SU-DHL-6 (cell line): Measurements from ENCODE around the gene THSD7B.

Source experiments
- H2AFZ ChIP-seq: fragments of 200-600 bp; sonication (generic); 2 replicates; pipeline ENCODE4 v1.6.1; 2014; ENCODE audit warnings: low read depth, mild to moderate bottlenecking, moderate library complexity, mixed read lengths, antibody characterized with exemption, low read length; ENCODE audit not compliant: severe bottlenecking
- H3F3A ChIP-seq: fragments of 200-600 bp; shearing (Covaris generic); 2 replicates; pipeline ENCODE4 v1.6.0; 2016; ENCODE audit warnings: antibody characterized with exemption, mild to moderate bottlenecking; ENCODE audit not compliant: insufficient read depth
- H3K27ac ChIP-seq: fragments of 200-600 bp; sonication (generic); 2 replicates; pipeline ENCODE4 v1.5.1; 2016; ENCODE audit warnings: low read depth, mild to moderate bottlenecking, low read length, moderate library complexity, mixed read lengths
- H3K27me3 ChIP-seq: fragments of 200-600 bp; sonication (generic), shearing (Covaris generic); 2 replicates; pipeline ENCODE4 v1.6.0; 2014; ENCODE audit warnings: mild to moderate bottlenecking, low read length
- H3K36me3 ChIP-seq: fragments of 200-600 bp; sonication (generic); 2 replicates; pipeline ENCODE4 v1.6.1; 2014; ENCODE audit warnings: mild to moderate bottlenecking, low read length, mixed read lengths
- H3K4me2 ChIP-seq: fragments of 300-600, 200-600 bp; shearing (Covaris generic), sonication (generic); 2 replicates; pipeline ENCODE4 v1.6.0; 2014; ENCODE audit warnings: low read length, low read depth, mild to moderate bottlenecking; ENCODE audit not compliant: poor library complexity, severe bottlenecking
- H3K4me3 ChIP-seq: fragments of 200-600 bp; sonication (generic); 2 replicates; pipeline ENCODE4 v1.5.1; 2014; ENCODE audit warnings: antibody characterized with exemption, low read length, mild to moderate bottlenecking, mixed read lengths; ENCODE audit not compliant: insufficient read depth, poor library complexity, severe bottlenecking
- H3K79me2 ChIP-seq: fragments of 200-600 bp; sonication (generic); 2 replicates; pipeline ENCODE4 v1.6.1; 2014; ENCODE audit warnings: mild to moderate bottlenecking, low read length, moderate library complexity; ENCODE audit not compliant: insufficient read depth
- H3K9ac ChIP-seq: fragments of 200-600 bp; sonication (generic); 2 replicates; pipeline ENCODE4 v1.7.0; 2014; ENCODE audit warnings: mild to moderate bottlenecking, low read length
- H3K9me2 ChIP-seq: fragments of 200-600 bp; sonication (generic); replicated peaks from 2 replicates; pipeline ENCODE4 v1.6.1; 2014; ENCODE audit warnings: low read length; ENCODE audit not compliant: insufficient read depth
- H3K9me3 ChIP-seq: fragments of 200-600 bp; sonication (generic); 2 replicates; pipeline ENCODE4 v1.6.1; 2014; ENCODE audit warnings: low read length, mixed read lengths; ENCODE audit not compliant: insufficient read depth
- H4K20me1 ChIP-seq: fragments of 200-600 bp; sonication (generic); 2 replicates; pipeline ENCODE4 v1.6.1; 2014; ENCODE audit warnings: low read depth, mild to moderate bottlenecking, antibody characterized with exemption, low read length, moderate library complexity, mixed read lengths
- EZH2phosphoT487 ChIP-seq: fragments of 200-600 bp; sonication (generic), shearing (Covaris generic); conservative IDR thresholded peaks from 2 replicates; pipeline ENCODE4 v1.6.1; 2018; ENCODE audit warnings: mild to moderate bottlenecking, antibody characterized with exemption, low read length, moderate library complexity, mixed read lengths
- TF ChIP-seq, protein P1 (sequence below): fragments of 200-600 bp; sonication (generic); IDR thresholded peaks from one replicate; pipeline ENCODE4 v1.5.1; 2017; ENCODE audit warnings: antibody characterized with exemption, mild to moderate bottlenecking, low read length, moderate library complexity; ENCODE audit not compliant: insufficient read depth, poor library complexity, severe bottlenecking

The THSD7B gene

DNA sequence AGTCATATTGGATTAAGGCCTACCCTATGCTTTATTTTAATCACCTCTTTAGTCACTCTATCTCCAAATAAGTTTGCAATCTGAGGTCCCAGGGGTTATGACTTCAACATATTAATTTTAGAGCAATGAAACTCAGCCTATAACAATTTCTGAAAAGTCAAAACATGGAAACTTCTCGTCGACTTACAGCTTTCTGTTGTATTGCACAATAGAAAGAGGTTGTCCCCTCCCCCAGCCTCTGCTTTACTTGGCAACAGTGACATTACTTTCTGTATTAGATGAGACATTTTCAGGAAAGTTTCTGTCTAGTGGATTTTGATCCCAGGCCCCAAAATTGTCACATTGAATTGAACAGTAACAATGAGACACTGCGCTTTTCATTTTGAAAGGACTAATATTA is 326.4 kb downstream of the THSD7B start:
- H3K27ac ChIP-seq = no peak overlapping the region
- H3K4me2 ChIP-seq = no peak overlapping the region
- H2AFZ ChIP-seq = no peak overlapping the region
- H3K4me3 ChIP-seq = no peak overlapping the region
- no peak overlapping the region for H3K9ac ChIP-seq
- H3K9me3 ChIP-seq = no peaks in the 10 kb centered on the region
- H3K36me3 ChIP-seq = no peaks in the 10 kb centered on the region
- H3F3A ChIP-seq = no peaks in the 10 kb centered on the region
- no peaks in the 10 kb centered on the region for H4K20me1 ChIP-seq
- H3K79me2 ChIP-seq = no peaks in the 10 kb centered on the region
- no peak for TF ChIP-seq EZH2phosphoT487
- TF ChIP-seq, protein P1, sequence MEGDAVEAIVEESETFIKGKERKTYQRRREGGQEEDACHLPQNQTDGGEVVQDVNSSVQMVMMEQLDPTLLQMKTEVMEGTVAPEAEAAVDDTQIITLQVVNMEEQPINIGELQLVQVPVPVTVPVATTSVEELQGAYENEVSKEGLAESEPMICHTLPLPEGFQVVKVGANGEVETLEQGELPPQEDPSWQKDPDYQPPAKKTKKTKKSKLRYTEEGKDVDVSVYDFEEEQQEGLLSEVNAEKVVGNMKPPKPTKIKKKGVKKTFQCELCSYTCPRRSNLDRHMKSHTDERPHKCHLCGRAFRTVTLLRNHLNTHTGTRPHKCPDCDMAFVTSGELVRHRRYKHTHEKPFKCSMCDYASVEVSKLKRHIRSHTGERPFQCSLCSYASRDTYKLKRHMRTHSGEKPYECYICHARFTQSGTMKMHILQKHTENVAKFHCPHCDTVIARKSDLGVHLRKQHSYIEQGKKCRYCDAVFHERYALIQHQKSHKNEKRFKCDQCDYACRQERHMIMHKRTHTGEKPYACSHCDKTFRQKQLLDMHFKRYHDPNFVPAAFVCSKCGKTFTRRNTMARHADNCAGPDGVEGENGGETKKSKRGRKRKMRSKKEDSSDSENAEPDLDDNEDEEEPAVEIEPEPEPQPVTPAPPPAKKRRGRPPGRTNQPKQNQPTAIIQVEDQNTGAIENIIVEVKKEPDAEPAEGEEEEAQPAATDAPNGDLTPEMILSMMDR = no peak
- H3K9me2 ChIP-seq = no peaks in the 10 kb centered on the region
- H3K27me3 ChIP-seq = no peaks in the 10 kb centered on the region

DNA sequence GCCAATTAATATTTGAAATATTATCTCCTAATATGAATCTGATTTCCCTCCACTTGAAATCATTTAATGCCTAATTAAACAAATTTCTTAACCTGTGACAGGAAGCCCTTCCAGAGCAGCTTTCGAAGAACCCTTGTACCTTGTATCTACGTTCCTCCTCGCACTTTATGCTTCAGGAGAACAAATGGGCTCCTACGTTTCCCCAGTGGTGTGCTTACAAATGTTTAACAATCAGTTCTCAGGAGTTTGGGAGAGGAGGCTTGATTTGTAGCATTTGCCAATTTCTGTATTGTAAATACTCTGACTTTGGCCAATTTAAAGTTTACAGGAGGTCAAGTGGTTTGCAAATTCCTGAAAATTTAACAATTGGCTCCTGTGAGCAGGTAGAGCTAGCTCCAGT is 327.8 kb downstream of the THSD7B start:
- TF ChIP-seq, protein P1 = no peak
- TF ChIP-seq EZH2phosphoT487 = no peak
- no peak overlapping the region for H3K9ac ChIP-seq
- no peaks in the 10 kb centered on the region for H3K9me2 ChIP-seq
- no peak overlapping the region for H3K27ac ChIP-seq
- H3K79me2 ChIP-seq = no peaks in the 10 kb centered on the region
- H2AFZ ChIP-seq = no peak overlapping the region
- no peak overlapping the region for H3K4me2 ChIP-seq
- no peaks in the 10 kb centered on the region for H3F3A ChIP-seq
- H3K36me3 ChIP-seq = no peaks in the 10 kb centered on the region
- no peaks in the 10 kb centered on the region for H3K9me3 ChIP-seq
- no peaks in the 10 kb centered on the region for H4K20me1 ChIP-seq
- H3K27me3 ChIP-seq = no peaks in the 10 kb centered on the region
- no peak overlapping the region for H3K4me3 ChIP-seq

DNA sequence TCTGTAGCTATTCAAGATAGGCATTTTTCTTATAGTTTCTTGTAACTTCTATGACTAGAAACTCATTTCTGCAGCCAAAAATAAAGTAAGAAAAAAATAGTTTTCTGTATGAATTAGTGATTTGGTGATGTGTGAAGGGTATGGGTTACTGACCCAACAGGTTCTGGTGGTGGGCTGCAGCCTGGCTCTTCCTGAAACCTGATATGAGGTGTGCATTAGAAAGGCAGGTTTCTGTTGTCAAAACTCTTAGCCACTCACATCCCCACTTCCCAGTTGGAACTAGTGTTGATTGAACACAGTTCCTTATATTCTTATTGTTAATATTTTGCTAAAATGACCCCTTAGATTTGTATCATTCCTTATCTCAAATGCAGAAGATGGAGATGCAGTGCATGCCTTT is 330.8 kb downstream of the THSD7B start:
- no peaks in the 10 kb centered on the region for H3F3A ChIP-seq
- H3K9me3 ChIP-seq = no peaks in the 10 kb centered on the region
- H4K20me1 ChIP-seq = no peaks in the 10 kb centered on the region
- no peaks in the 10 kb centered on the region for H3K79me2 ChIP-seq
- H2AFZ ChIP-seq = no peak overlapping the region
- H3K9ac ChIP-seq = no peak overlapping the region
- no peak overlapping the region for H3K4me2 ChIP-seq
- TF ChIP-seq, protein P1 = no peak
- no peak for TF ChIP-seq EZH2phosphoT487
- no peak overlapping the region for H3K27ac ChIP-seq
- H3K36me3 ChIP-seq = no peaks in the 10 kb centered on the region
- H3K4me3 ChIP-seq = no peak overlapping the region
- no peaks in the 10 kb centered on the region for H3K27me3 ChIP-seq
- H3K9me2 ChIP-seq = no peaks in the 10 kb centered on the region
